ENCODE results near the gene MVB12A.

GRCh38 chr19:17394891-17395415, 24.9 kb upstream of the MVB12A start:
- TF ChIP-seq POLR2AphosphoS5 (IDR thresholded peaks at IDR 0.05), result no peak
- TF ChIP-seq POLR2A (IDR thresholded peaks at IDR 0.05), result no peak
- TF ChIP-seq, protein P1, sequence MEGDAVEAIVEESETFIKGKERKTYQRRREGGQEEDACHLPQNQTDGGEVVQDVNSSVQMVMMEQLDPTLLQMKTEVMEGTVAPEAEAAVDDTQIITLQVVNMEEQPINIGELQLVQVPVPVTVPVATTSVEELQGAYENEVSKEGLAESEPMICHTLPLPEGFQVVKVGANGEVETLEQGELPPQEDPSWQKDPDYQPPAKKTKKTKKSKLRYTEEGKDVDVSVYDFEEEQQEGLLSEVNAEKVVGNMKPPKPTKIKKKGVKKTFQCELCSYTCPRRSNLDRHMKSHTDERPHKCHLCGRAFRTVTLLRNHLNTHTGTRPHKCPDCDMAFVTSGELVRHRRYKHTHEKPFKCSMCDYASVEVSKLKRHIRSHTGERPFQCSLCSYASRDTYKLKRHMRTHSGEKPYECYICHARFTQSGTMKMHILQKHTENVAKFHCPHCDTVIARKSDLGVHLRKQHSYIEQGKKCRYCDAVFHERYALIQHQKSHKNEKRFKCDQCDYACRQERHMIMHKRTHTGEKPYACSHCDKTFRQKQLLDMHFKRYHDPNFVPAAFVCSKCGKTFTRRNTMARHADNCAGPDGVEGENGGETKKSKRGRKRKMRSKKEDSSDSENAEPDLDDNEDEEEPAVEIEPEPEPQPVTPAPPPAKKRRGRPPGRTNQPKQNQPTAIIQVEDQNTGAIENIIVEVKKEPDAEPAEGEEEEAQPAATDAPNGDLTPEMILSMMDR (IDR thresholded peaks at IDR 0.05), result peak in 3 of 4 experiments; percentile 53 to 63 (median 61)
